NB4 (cell line): Measurements from ENCODE around the gene PGM1.

ENCODE experiments used
- DNase-seq: peaks from one replicate; pipeline ENCODE4 v3.0.0; 2010; ENCODE audit warnings: low read depth
- H3K4me3 ChIP-seq: one replicate; pipeline ENCODE4 v1.5.1; 2011; ENCODE audit warnings: mild to moderate bottlenecking, low read depth, low read length, moderate library complexity
- MYC ChIP-seq: IDR thresholded peaks from 2 replicates; pipeline ENCODE4 v1.6.1; 2011; ENCODE audit warnings: low read depth, low read length
- POLR2A ChIP-seq: IDR thresholded peaks from 2 replicates; pipeline ENCODE4 v1.6.1; 2011; ENCODE audit warnings: mild to moderate bottlenecking; ENCODE audit not compliant: insufficient read length; ENCODE audit errors: extremely low read depth
- TF ChIP-seq, protein P1 (sequence below): IDR thresholded peaks from 2 replicates; pipeline ENCODE4 v1.6.1; 2011; ENCODE audit warnings: low read depth, low read length
- TF ChIP-seq, protein P2 (sequence below): IDR thresholded peaks from one replicate; pipeline ENCODE4 v1.5.1; 2012; ENCODE audit warnings: low read depth, low read length

PGM1 gene

DNA sequence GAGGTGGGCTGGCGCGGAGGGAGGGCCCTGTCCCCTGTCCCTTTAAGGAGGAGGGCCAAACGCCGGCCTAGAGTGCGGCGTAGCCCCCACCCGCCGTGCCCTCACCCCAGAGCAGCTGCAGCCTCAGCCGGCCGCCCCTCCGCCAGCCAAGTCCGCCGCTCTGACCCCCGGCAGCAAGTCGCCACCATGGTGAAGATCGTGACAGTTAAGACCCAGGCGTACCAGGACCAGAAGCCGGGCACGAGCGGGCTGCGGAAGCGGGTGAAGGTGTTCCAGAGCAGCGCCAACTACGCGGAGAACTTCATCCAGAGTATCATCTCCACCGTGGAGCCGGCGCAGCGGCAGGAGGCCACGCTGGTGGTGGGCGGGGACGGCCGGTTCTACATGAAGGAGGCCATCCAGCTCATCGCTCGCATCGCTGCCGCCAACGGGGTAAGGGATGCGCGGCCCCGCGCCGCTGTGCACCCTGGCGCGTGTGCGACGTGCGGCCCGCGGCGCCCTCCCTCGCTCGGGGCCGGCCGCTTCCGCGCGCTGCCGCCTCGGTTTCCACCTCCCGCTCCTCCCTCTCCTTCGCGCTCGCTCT lies at the start of gene PGM1:
TSS of gene PGM1 (plus strand) at position 109 of the 583 bp plus-strand sequence. CDS start at position 187, 78 bp downstream.
- peak within 1 kb of the TSS; percentile 74 for H3K4me3 ChIP-seq
- TF ChIP-seq MYC (peak; percentile 55), POLR2A (peak; percentile 26)
- TF ChIP-seq, protein P1, sequence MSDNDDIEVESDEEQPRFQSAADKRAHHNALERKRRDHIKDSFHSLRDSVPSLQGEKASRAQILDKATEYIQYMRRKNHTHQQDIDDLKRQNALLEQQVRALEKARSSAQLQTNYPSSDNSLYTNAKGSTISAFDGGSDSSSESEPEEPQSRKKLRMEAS = no peak
- TF ChIP-seq, protein P2, sequence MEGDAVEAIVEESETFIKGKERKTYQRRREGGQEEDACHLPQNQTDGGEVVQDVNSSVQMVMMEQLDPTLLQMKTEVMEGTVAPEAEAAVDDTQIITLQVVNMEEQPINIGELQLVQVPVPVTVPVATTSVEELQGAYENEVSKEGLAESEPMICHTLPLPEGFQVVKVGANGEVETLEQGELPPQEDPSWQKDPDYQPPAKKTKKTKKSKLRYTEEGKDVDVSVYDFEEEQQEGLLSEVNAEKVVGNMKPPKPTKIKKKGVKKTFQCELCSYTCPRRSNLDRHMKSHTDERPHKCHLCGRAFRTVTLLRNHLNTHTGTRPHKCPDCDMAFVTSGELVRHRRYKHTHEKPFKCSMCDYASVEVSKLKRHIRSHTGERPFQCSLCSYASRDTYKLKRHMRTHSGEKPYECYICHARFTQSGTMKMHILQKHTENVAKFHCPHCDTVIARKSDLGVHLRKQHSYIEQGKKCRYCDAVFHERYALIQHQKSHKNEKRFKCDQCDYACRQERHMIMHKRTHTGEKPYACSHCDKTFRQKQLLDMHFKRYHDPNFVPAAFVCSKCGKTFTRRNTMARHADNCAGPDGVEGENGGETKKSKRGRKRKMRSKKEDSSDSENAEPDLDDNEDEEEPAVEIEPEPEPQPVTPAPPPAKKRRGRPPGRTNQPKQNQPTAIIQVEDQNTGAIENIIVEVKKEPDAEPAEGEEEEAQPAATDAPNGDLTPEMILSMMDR = no peak
- DNase-seq = peak; percentile 84

DNA sequence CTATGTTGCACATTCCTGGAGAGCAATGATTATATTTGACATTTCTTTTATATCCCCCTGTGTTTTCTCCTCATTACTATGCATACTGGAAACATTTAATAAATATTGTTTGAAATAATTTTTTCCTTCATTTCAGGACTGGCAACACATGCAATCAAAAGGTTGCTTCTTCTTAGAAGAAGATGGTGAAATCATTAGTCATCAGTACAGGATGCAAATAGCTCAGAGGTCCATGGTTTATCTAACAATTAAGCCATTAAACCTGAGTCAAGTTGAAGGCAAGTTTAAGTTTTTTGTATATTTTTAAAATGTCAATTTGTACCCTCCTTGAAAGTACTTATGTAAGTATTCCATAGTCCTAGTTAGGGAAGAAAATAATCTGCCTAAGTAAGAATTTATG lies 47.4 kb upstream of the PGM1 start:
- DNase-seq = no peak
- TF ChIP-seq, protein P1 = no peak
- TF ChIP-seq, protein P2 = no peak
- TF ChIP-seq MYC (no peak), POLR2A (no peak)
- H3K4me3 ChIP-seq = no peak overlapping the region

GRCh38 chr1:63547621-63548294 lies 45.5 kb upstream of the PGM1 start:
- no peak for DNase-seq
- no peak overlapping the region for H3K4me3 ChIP-seq
- TF ChIP-seq, protein P2 = no peak
- TF ChIP-seq POLR2A (no peak), MYC (no peak)
- TF ChIP-seq, protein P1 = no peak

DNA sequence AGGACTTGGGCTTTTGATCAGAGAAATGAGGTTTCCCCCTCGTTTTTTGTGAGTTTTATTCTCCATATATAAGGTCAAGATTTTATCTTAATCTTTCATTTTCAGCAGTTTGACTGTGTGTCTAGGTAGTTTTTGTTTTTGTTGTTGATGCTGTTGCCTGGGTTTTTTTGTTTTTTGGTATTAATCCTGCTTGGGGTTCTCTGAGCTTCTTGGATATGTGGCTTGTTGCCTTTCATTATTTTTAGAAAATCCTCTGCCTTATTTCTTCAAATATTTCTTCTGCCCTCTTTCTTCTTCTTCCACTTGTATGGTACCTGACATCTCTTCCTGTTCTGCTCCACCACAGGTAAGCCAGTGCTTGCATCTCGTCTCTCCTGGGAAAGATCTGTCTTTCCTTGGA lies 44.9 kb upstream of the PGM1 start:
- no peak overlapping the region for H3K4me3 ChIP-seq
- TF ChIP-seq POLR2A (no peak), MYC (no peak)
- TF ChIP-seq, protein P2 = no peak
- TF ChIP-seq, protein P1 = no peak
- no peak for DNase-seq

GRCh38 chr1:63548877-63549276 lies 44.3 kb upstream of the PGM1 start:
- DNase-seq = no peak
- TF ChIP-seq MYC = no peak
- TF ChIP-seq, protein P2 = no peak
- no peak for TF ChIP-seq POLR2A
- TF ChIP-seq, protein P1 = no peak
- no peak overlapping the region for H3K4me3 ChIP-seq
